GM18867 (cell line): ENCODE results near the gene DSCAML1.

Experiments
- ATAC-seq: cut with Tn5 transposase; IDR thresholded peaks from one replicate; pipeline ENCODE4 v1.9.1; 2021; ENCODE audit warnings: mild to moderate bottlenecking, moderate library complexity; ENCODE audit not compliant: unreplicated experiment

DSCAML1 gene

GRCh38 chr11:117670924-117671323 is 126.1 kb downstream of the DSCAML1 start:
- ATAC-seq, result no peak

- ATAC-seq, result no peak
Measured at GRCh38 chr11:117670443-117670842, 126.6 kb downstream of the DSCAML1 start.

- ATAC-seq, result no peak
Measured at GRCh38 chr11:117669616-117670015, 127.4 kb downstream of the DSCAML1 start.

GRCh38 chr11:117669062-117669461 is 128.0 kb downstream of the DSCAML1 start:
- ATAC-seq, result no peak

GRCh38 chr11:117668321-117668751 is 128.7 kb downstream of the DSCAML1 start:
- ATAC-seq, result no peak

- ATAC-seq, result no peak
Measured at GRCh38 chr11:117664897-117665296, 132.1 kb downstream of the DSCAML1 start.

- no peak for ATAC-seq
Measured at GRCh38 chr11:117663821-117664220, 133.2 kb downstream of the DSCAML1 start.

GRCh38 chr11:117663414-117663813 is 133.6 kb downstream of the DSCAML1 start:
- ATAC-seq, result no peak

GRCh38 chr11:117662671-117663269 is 134.2 kb downstream of the DSCAML1 start:
- no peak for ATAC-seq

GRCh38 chr11:117662255-117662654 is 134.8 kb downstream of the DSCAML1 start:
- no peak for ATAC-seq

- no peak for ATAC-seq
Measured at GRCh38 chr11:117658809-117659208, 138.2 kb downstream of the DSCAML1 start.

- ATAC-seq, result no peak
Measured at GRCh38 chr11:117657794-117658193, 139.2 kb downstream of the DSCAML1 start.

GRCh38 chr11:117654281-117655255 is 142.4 kb downstream of the DSCAML1 start:
- no peak for ATAC-seq

- no peak for ATAC-seq
Measured at GRCh38 chr11:117652521-117652920, 144.5 kb downstream of the DSCAML1 start.

- no peak for ATAC-seq
Measured at GRCh38 chr11:117649296-117650055, 147.5 kb downstream of the DSCAML1 start.

GRCh38 chr11:117647872-117648271 is 149.1 kb downstream of the DSCAML1 start:
- ATAC-seq, result no peak

GRCh38 chr11:117647207-117647606 is 149.8 kb downstream of the DSCAML1 start:
- no peak for ATAC-seq

- ATAC-seq, result no peak
Measured at GRCh38 chr11:117646411-117646810, 150.6 kb downstream of the DSCAML1 start.

GRCh38 chr11:117644403-117645155 is 152.4 kb downstream of the DSCAML1 start:
- ATAC-seq, result no peak

GRCh38 chr11:117643606-117644300 is 153.3 kb downstream of the DSCAML1 start:
- no peak for ATAC-seq
